ENCODE measurements around the gene YTHDF2. TPM values are rescaled to one million over a fixed set of nuclear protein-coding genes. Genes with fewer than 3 reads are reported as not detected.

The YTHDF2 gene
- total RNA-seq, 1 donor from 2014 or later, result 150 TPM

GRCh38 chr1:28811766-28812668 lies 75.3 kb downstream of the YTHDF2 start, which contains the start of gene OPRD1:
TSS of gene OPRD1 (plus strand) at chr1:28812170. CDS start at chr1:28812384, 214 bp downstream.
- Mint-ChIP-seq H3K36me3 (ENCODE audit: low read depth) (no peaks in the 10 kb centered on the region), H3K9me3 (no peaks in the 10 kb centered on the region), H3K27ac (ENCODE audit: unreplicated experiment) (peak within 1 kb of the TSS; percentile 96), H3K4me1 (peaks cover 40% of the 10 kb centered on the region), H3K27me3 (ENCODE audit: low read depth) (peaks cover 63% of the 10 kb centered on the region), H3K4me3 (peak within 1 kb of the TSS; percentile 85)
- no peak for TF ChIP-seq CTCF (conservative IDR thresholded peaks at IDR 0.05)
- peak; percentile 21 for DNase-seq (ENCODE audit: low read depth, low spot score)

GRCh38 chr1:28812669-28813468 lies 76.1 kb downstream of the YTHDF2 start:
- peak overlapping the region; percentile 85 for H3K4me3 Mint-ChIP-seq
- no peaks in the 10 kb centered on the region for H3K9me3 Mint-ChIP-seq
- peaks cover 42% of the 10 kb centered on the region for H3K4me1 Mint-ChIP-seq
- TF ChIP-seq CTCF (conservative IDR thresholded peaks at IDR 0.05), result no peak
- DNase-seq (ENCODE audit: low read depth, low spot score), result peak; percentile 44
- no peaks in the 10 kb centered on the region for H3K36me3 Mint-ChIP-seq (ENCODE audit: low read depth)
- peak overlapping the region; percentile 96 for H3K27ac Mint-ChIP-seq (ENCODE audit: unreplicated experiment)
- peaks cover 66% of the 10 kb centered on the region for H3K27me3 Mint-ChIP-seq (ENCODE audit: low read depth)

- H3K27me3 Mint-ChIP-seq (ENCODE audit: low read depth), result peaks cover 64% of the 10 kb centered on the region
- no peaks in the 10 kb centered on the region for H3K36me3 Mint-ChIP-seq (ENCODE audit: low read depth)
- no peak for DNase-seq (ENCODE audit: low read depth, low spot score)
- peaks cover 42% of the 10 kb centered on the region for H3K4me1 Mint-ChIP-seq
- no peaks in the 10 kb centered on the region for H3K9me3 Mint-ChIP-seq
- peak overlapping the region; percentile 85 for H3K4me3 Mint-ChIP-seq
- H3K27ac Mint-ChIP-seq (ENCODE audit: unreplicated experiment), result no peak overlapping the region
- no peak for TF ChIP-seq CTCF (conservative IDR thresholded peaks at IDR 0.05)
These were observed 77.3 kb downstream of the YTHDF2 start for GRCh38 chr1:28813931-28814465.

GRCh38 chr1:28815533-28816185 lies 78.9 kb downstream of the YTHDF2 start:
- Mint-ChIP-seq H3K27ac (ENCODE audit: unreplicated experiment) (no peak overlapping the region), H3K9me3 (no peaks in the 10 kb centered on the region), H3K4me3 (peak overlapping the region; percentile 31), H3K36me3 (ENCODE audit: low read depth) (no peaks in the 10 kb centered on the region), H3K27me3 (ENCODE audit: low read depth) (peaks cover 50% of the 10 kb centered on the region), H3K4me1 (peaks cover 42% of the 10 kb centered on the region)
- no peak for TF ChIP-seq CTCF (conservative IDR thresholded peaks at IDR 0.05)
- no peak for DNase-seq (ENCODE audit: low read depth, low spot score)

GRCh38 chr1:28817133-28817532 lies 80.4 kb downstream of the YTHDF2 start:
- Mint-ChIP-seq H3K4me3 (no peak overlapping the region), H3K4me1 (peaks cover 36% of the 10 kb centered on the region), H3K9me3 (no peaks in the 10 kb centered on the region), H3K36me3 (ENCODE audit: low read depth) (no peaks in the 10 kb centered on the region), H3K27me3 (ENCODE audit: low read depth) (peaks cover 39% of the 10 kb centered on the region), H3K27ac (ENCODE audit: unreplicated experiment) (no peak overlapping the region)
- no peak for DNase-seq (ENCODE audit: low read depth, low spot score)
- TF ChIP-seq CTCF (conservative IDR thresholded peaks at IDR 0.05), result no peak

Measured in neural crest cell (in vitro differentiated cells).